Measurements from ENCODE around the gene CCDC78.

Gene CCDC78

DNA sequence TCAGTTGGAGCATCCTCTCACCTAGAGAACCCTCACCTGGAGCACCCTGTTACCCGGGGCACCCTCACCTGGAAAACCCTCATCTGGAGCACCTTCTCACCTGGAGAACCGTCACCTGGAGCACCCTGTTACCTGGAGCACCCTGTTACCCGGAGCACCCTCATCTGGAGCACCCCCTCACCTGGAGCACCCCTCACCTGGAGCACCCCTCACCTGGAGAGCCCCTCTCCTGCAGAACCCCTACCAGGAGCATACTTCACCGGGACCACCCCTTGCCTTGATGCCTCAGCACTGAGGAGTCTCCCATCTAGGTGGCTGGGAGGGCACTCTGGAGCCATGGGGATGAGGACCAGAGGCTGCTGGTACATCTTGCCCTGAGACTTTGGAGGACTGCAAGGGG is 17.3 kb downstream of the CCDC78 start:
- no peaks in the 10 kb centered on the region; the same call in 1 of the 2 replicates for H3K4me1 ChIP-seq (ENCODE audit: low read length)
- H3K27me3 ChIP-seq (replicated peaks; ENCODE audit: insufficient read depth, low read length) = peaks cover 58% of the 10 kb centered on the region
- H3K79me2 ChIP-seq (ENCODE audit: low read length) = no peaks in the 10 kb centered on the region
- no peaks in the 10 kb centered on the region for H3F3A ChIP-seq (ENCODE audit: insufficient read depth, low read length)
- no peak overlapping the region for H3K27ac ChIP-seq (ENCODE audit: low read length)
- no peaks in the 10 kb centered on the region for H4K20me1 ChIP-seq (ENCODE audit: insufficient read depth, low read length)
- no peak overlapping the region for H3K4me2 ChIP-seq (ENCODE audit: low read depth, low read length)
- H3K36me3 ChIP-seq (replicated peaks; ENCODE audit: insufficient read depth, low read length) = no peaks in the 10 kb centered on the region
- H3K9me2 ChIP-seq (replicated peaks; ENCODE audit: insufficient read depth, low read length) = no peaks in the 10 kb centered on the region
- TF ChIP-seq EZH2 (optimal IDR thresholded peaks at IDR 0.05; ENCODE audit: low read depth, low read length) (no peak), EZH2phosphoT487 (IDR thresholded peaks at IDR 0.05; ENCODE audit: low read length) (no peak), CTCF (IDR thresholded peaks at IDR 0.05; ENCODE audit: low read length) (no peak)
- no peak overlapping the region for H3K4me3 ChIP-seq (ENCODE audit: low read length)
- H2AFZ ChIP-seq (ENCODE audit: low read length) = no peak overlapping the region
- H3K9me3 ChIP-seq (replicated peaks; ENCODE audit: insufficient read depth, low read length) = no peaks in the 10 kb centered on the region
- no peak for DNase-seq
- no peak overlapping the region for H3K9ac ChIP-seq (ENCODE audit: low read length)

GRCh38 chr16:708019-708418 is 18.2 kb downstream of the CCDC78 start:
- no peak for DNase-seq
- no peak overlapping the region for H3K4me2 ChIP-seq (ENCODE audit: low read depth, low read length)
- H2AFZ ChIP-seq (ENCODE audit: low read length) = no peak overlapping the region
- H3K4me3 ChIP-seq (ENCODE audit: low read length) = no peak overlapping the region
- no peaks in the 10 kb centered on the region for H3K36me3 ChIP-seq (replicated peaks; ENCODE audit: insufficient read depth, low read length)
- H3K4me1 ChIP-seq (ENCODE audit: low read length) = no peaks in the 10 kb centered on the region
- H3K27me3 ChIP-seq (replicated peaks; ENCODE audit: insufficient read depth, low read length) = peaks cover 66% of the 10 kb centered on the region
- H3F3A ChIP-seq (ENCODE audit: insufficient read depth, low read length) = no peaks in the 10 kb centered on the region
- TF ChIP-seq EZH2phosphoT487 (IDR thresholded peaks at IDR 0.05; ENCODE audit: low read length) = no peak
- no peak overlapping the region for H3K9ac ChIP-seq (ENCODE audit: low read length)
- H3K27ac ChIP-seq (ENCODE audit: low read length) = no peak overlapping the region
- H3K9me2 ChIP-seq (replicated peaks; ENCODE audit: insufficient read depth, low read length) = no peaks in the 10 kb centered on the region
- no peaks in the 10 kb centered on the region for H3K79me2 ChIP-seq (ENCODE audit: low read length)
- no peaks in the 10 kb centered on the region for H4K20me1 ChIP-seq (ENCODE audit: insufficient read depth, low read length)
- no peaks in the 10 kb centered on the region for H3K9me3 ChIP-seq (replicated peaks; ENCODE audit: insufficient read depth, low read length)

DNA sequence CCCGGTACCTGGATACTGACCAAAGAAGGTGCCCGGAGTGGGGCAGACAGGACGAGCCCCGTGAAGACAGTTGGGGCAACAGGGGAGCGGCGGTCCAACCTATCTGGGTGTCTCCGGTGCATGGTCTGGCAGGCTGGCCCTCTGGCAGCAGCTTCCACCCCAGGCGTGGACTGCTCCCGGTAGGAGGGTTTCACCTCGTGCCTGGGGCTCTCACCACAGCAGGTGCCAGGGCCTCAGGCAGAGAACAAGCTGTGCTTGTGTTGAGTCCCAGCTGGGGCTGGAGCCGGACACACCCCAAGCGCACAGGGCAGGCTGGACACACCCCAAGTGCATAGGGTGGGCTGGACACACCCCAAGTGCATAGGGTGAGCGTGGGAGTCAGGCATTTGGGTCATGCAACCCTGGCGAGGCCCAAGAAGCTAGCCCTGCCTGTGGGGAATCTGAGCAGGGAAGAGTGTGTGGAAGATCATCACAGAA is 19.1 kb downstream of the CCDC78 start:
- H3K27ac ChIP-seq (ENCODE audit: low read length) = no peak overlapping the region
- no peak overlapping the region for H2AFZ ChIP-seq (ENCODE audit: low read length)
- H3F3A ChIP-seq (ENCODE audit: insufficient read depth, low read length) = no peaks in the 10 kb centered on the region
- H3K9me2 ChIP-seq (replicated peaks; ENCODE audit: insufficient read depth, low read length) = no peaks in the 10 kb centered on the region
- H3K4me2 ChIP-seq (ENCODE audit: low read depth, low read length) = no peak overlapping the region
- H3K4me1 ChIP-seq (ENCODE audit: low read length) = no peaks in the 10 kb centered on the region
- H4K20me1 ChIP-seq (ENCODE audit: insufficient read depth, low read length) = no peaks in the 10 kb centered on the region
- H3K27me3 ChIP-seq (replicated peaks; ENCODE audit: insufficient read depth, low read length) = peaks cover 75% of the 10 kb centered on the region
- no peak overlapping the region for H3K9ac ChIP-seq (ENCODE audit: low read length)
- no peaks in the 10 kb centered on the region for H3K9me3 ChIP-seq (replicated peaks; ENCODE audit: insufficient read depth, low read length)
- H3K36me3 ChIP-seq (replicated peaks; ENCODE audit: insufficient read depth, low read length) = no peaks in the 10 kb centered on the region
- no peaks in the 10 kb centered on the region for H3K79me2 ChIP-seq (ENCODE audit: low read length)
- DNase-seq = no peak
- no peak overlapping the region for H3K4me3 ChIP-seq (ENCODE audit: low read length)
- TF ChIP-seq CTCF (IDR thresholded peaks at IDR 0.05; ENCODE audit: low read length) = no peak

DNA sequence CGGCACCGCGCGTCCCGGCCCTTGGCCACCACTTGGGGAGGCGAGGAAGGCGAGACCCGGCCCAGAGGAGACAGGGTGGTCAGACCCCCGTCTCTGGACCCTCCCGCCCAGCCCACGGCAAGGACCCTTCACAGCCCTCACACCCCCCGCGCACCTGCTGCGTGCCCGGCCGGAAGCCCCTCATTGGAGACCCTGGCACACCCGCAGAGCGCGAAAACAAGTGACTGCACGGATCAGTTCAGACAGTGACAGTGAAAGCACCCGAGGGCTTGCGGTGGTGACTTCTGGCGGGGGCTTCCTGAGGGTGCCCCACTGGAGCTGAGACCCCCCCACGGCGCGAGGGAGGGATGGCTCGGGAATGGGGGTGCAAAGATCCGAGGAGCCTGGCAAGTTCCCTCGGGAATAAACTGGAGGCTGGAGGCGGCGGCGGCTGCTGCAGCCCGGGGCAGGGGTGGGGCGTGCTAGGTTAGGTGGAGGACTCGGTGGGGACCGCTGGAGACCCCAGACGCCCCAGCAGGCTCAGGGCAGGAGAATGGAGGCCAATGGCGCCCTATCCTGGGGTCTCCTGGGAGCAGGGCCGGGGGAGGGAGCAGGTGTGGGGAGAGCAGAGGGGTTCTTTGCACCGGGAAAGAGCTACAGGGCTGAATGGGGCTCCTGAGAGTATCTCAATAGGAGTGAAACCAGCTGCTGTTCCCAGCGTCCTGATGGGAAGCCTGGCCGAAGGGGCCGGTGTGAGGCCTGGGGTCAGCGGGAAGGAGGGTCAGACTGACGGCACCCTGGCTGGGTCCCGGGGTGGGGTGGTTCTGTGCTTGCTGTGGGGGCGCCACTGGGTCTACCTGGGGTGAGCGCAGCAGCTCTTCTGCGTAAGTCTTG is 19.8 kb downstream of the CCDC78 start:
- Histone ChIP-seq H3K4me3 (ENCODE audit: low read length) (no peak overlapping the region), H3K9me2 (replicated peaks; ENCODE audit: insufficient read depth, low read length) (no peaks in the 10 kb centered on the region), H3K4me2 (ENCODE audit: low read depth, low read length) (no peak overlapping the region), H3K9me3 (replicated peaks; ENCODE audit: insufficient read depth, low read length) (no peaks in the 10 kb centered on the region), H3K79me2 (ENCODE audit: low read length) (no peaks in the 10 kb centered on the region), H3K4me1 (ENCODE audit: low read length) (no peaks in the 10 kb centered on the region), H3K27ac (ENCODE audit: low read length) (no peak overlapping the region), H3K36me3 (replicated peaks; ENCODE audit: insufficient read depth, low read length) (no peaks in the 10 kb centered on the region), H2AFZ (ENCODE audit: low read length) (no peak overlapping the region), H3K27me3 (replicated peaks; ENCODE audit: insufficient read depth, low read length) (peaks cover 81% of the 10 kb centered on the region), H4K20me1 (ENCODE audit: insufficient read depth, low read length) (no peaks in the 10 kb centered on the region), H3K9ac (ENCODE audit: low read length) (no peak overlapping the region), H3F3A (ENCODE audit: insufficient read depth, low read length) (no peaks in the 10 kb centered on the region)
- TF ChIP-seq EZH2phosphoT487 (IDR thresholded peaks at IDR 0.05; ENCODE audit: low read length) = no peak
- TF ChIP-seq CTCF (IDR thresholded peaks at IDR 0.05; ENCODE audit: low read length) = no peak
- TF ChIP-seq EZH2 (optimal IDR thresholded peaks at IDR 0.05; ENCODE audit: low read depth, low read length) = no peak
- DNase-seq = no peak
